Endothelial cell of umbilical vein (primary cell): Measurements from ENCODE around the gene CDC26. TPM values are rescaled to one million over a fixed set of nuclear protein-coding genes. Genes with fewer than 3 reads are reported as not detected.

Source experiments
- BruUV-seq: library from RNA; stranded (reverse); fragments of 400-500 nt; replicated peaks from 2 replicates; lab custom pipeline; 2021; lab: Mats Ljungman, UMichigan
- CTCF ChIA-PET: fragments of 300-600, 350-600 bp; sonication (Branson Sonifier 250); formaldehyde crosslinking; loops from one replicate; lab custom pipeline; 2021; ENCODE audit warnings: antibody characterized with exemption, inconsistent platforms; lab: Charles Lee
- POLR2A ChIA-PET: fragments of 300-600, 350-600 bp; sonication (Branson Sonifier 250); formaldehyde crosslinking; loops from one replicate; lab custom pipeline; 2021; ENCODE audit warnings: antibody characterized with exemption, inconsistent platforms; lab: Charles Lee
- DNase-seq: peaks from one replicate; pipeline ENCODE4 v3.0.0-alpha.2; 2011; ENCODE audit warnings: low read depth, low spot score
- FAIRE-seq: peaks from 2 replicates; lab custom pipeline; 2011; peaks lifted over from hg19 to GRCh38; lab: Jason Lieb, UNC
- H2AFZ ChIP-seq: 2 replicates; pipeline ENCODE4 v1.6.0; 2012; ENCODE audit warnings: low read depth, low read length, control low read depth, inconsistent platforms
- H3K27ac ChIP-seq: 2 replicates; pipeline ENCODE4 v1.5.1; 2011; ENCODE audit warnings: low read depth, mild to moderate bottlenecking, control low read depth, low read length, moderate library complexity; ENCODE audit not compliant: insufficient read depth
- H3K27me3 ChIP-seq, 2 experiments: 2 replicates each; pipeline versions ENCODE4 v1.6.0 to v1.6.1; 2011; ENCODE audit warnings: low read length in 2 of 2, mixed read lengths in 1 of 2; ENCODE audit not compliant: control insufficient read depth in 2 of 2, insufficient read depth in 2 of 2
- H3K36me3 ChIP-seq, 2 experiments: 2 replicates in 1 of 2; 3 replicates in 1 of 2; pipeline ENCODE4 v1.5.1; 2011; ENCODE audit warnings: low read length in 2 of 2, mild to moderate bottlenecking in 1 of 2, moderate library complexity in 1 of 2; ENCODE audit not compliant: control insufficient read depth in 2 of 2, insufficient read depth in 2 of 2; ENCODE audit errors: extremely low read depth in 1 of 2
- H3K4me1 ChIP-seq: 3 replicates; pipeline ENCODE4 v1.5.1; 2011; ENCODE audit warnings: mild to moderate bottlenecking, low read length; ENCODE audit not compliant: control insufficient read depth, insufficient read depth; ENCODE audit errors: extremely low read depth
- H3K4me2 ChIP-seq: 2 replicates; pipeline ENCODE4 v1.6.1; 2011; ENCODE audit warnings: low read length, control low read depth, mixed read lengths; ENCODE audit not compliant: insufficient read depth
- H3K4me3 ChIP-seq, 3 experiments: fragments of 200-600 bp in 1 of 3; sonication (generic), shearing (Covaris generic) in 1 of 3; replicated peaks in 1 of 3; 2 replicates each; pipeline ENCODE4 v1.5.1; 2011 to 2016; ENCODE audit warnings: control low read depth in 3 of 3, low read length in 3 of 3, mild to moderate bottlenecking in 2 of 3, inconsistent platforms in 1 of 3, low read depth in 1 of 3, moderate library complexity in 1 of 3; ENCODE audit not compliant: insufficient read depth in 1 of 3
- H3K79me2 ChIP-seq: 2 replicates; pipeline ENCODE4 v1.6.0; 2012; ENCODE audit warnings: low read length, inconsistent platforms; ENCODE audit not compliant: control insufficient read depth, insufficient read depth
- H3K9ac ChIP-seq: replicated peaks from 2 replicates; pipeline ENCODE3; 2011; ENCODE audit warnings: low read length, control low read depth; ENCODE audit not compliant: insufficient read depth; ENCODE audit errors: extremely low read depth
- H3K9me1 ChIP-seq: replicated peaks from 3 replicates; pipeline ENCODE4 v1.6.0; 2011; ENCODE audit warnings: mild to moderate bottlenecking, low read length; ENCODE audit not compliant: control insufficient read depth, insufficient read depth; ENCODE audit errors: extremely low read depth
- H3K9me3 ChIP-seq: replicated peaks from 2 replicates; pipeline ENCODE4 v1.5.1; 2012; ENCODE audit warnings: low read length, inconsistent platforms; ENCODE audit not compliant: control insufficient read depth, insufficient read depth
- H4K20me1 ChIP-seq: replicated peaks from 2 replicates; pipeline ENCODE3; 2011; ENCODE audit warnings: mild to moderate bottlenecking, low read length; ENCODE audit not compliant: control insufficient read depth, insufficient read depth; ENCODE audit errors: extremely low read depth
- CTCF ChIP-seq, 2 donors: IDR thresholded peaks; 1 replicate in 1 of 2; 2 replicates in 1 of 2; pipeline ENCODE4 v1.5.1; 2011; ENCODE audit warnings: low read length in 2 of 2, mild to moderate bottlenecking in 2 of 2, moderate library complexity in 2 of 2, control low read depth in 1 of 2, inconsistent platforms in 1 of 2, low read depth in 1 of 2; ENCODE audit not compliant: insufficient read depth in 1 of 2; ENCODE audit errors: extremely low read depth in 1 of 2
- EZH2 ChIP-seq: IDR thresholded peaks from 2 replicates; pipeline ENCODE4 v1.6.1; 2012; ENCODE audit warnings: borderline replicate concordance, low read depth, mild to moderate bottlenecking, moderate library complexity, low read length, inconsistent platforms; ENCODE audit not compliant: severe bottlenecking
- FOS ChIP-seq: IDR thresholded peaks from 2 replicates; pipeline ENCODE4 v1.6.1; 2011; ENCODE audit warnings: mild to moderate bottlenecking, low read length, moderate library complexity, borderline replicate concordance; ENCODE audit not compliant: insufficient read depth
- GATA2 ChIP-seq: IDR thresholded peaks from 2 replicates; pipeline ENCODE4 v1.7.0; 2011; ENCODE audit warnings: low read depth, mild to moderate bottlenecking, moderate library complexity, mixed read lengths, low read length; ENCODE audit not compliant: insufficient read length, insufficient read depth
- JUN ChIP-seq: IDR thresholded peaks from 2 replicates; pipeline ENCODE4 v1.6.1; 2011; ENCODE audit warnings: borderline replicate concordance, low read depth; ENCODE audit not compliant: insufficient read length, insufficient read depth
- MYC ChIP-seq: IDR thresholded peaks from one replicate; pipeline ENCODE4 v1.6.1; 2011; ENCODE audit warnings: mild to moderate bottlenecking, low read depth, low read length
- POLR2A ChIP-seq: IDR thresholded peaks from 2 replicates; pipeline ENCODE4 v1.6.1; 2012; ENCODE audit warnings: low read depth, mild to moderate bottlenecking, control low read depth, low read length
- POLR2AphosphoS5 ChIP-seq: IDR thresholded peaks from 2 replicates; pipeline ENCODE4 v1.6.1; 2012; ENCODE audit warnings: low read depth, mild to moderate bottlenecking, control low read depth, low read length, moderate library complexity; ENCODE audit not compliant: insufficient read depth
- dilution Hi-C: fragments of 300-500 bp; cut with MboI; formaldehyde crosslinking; loops from one replicate; pipeline ENCODE4 v1.15.0; 2019; ENCODE audit warnings: low sequenced_read_pairs; ENCODE audit not compliant: extremely low pct_ligation_motif_present
- intact Hi-C: fragments of 100-400 bp; cut with micrococcal nuclease; formaldehyde crosslinking; loops from one replicate; pipeline ENCODE4 v1.10.0; 2022
- polyA plus RNA-seq, 4 experiments: library from polyadenylated mRNA; depleted of rRNA in 3 of 4; stranded (reverse) in 3 of 4; unstranded in 1 of 4; fragments of >200 nt; gene quantifications; 2 replicates each; pipeline versions ENCODE4 v1.2.1 to v1.2.3, GENCODE V29; 2011 to 2012; ENCODE audit warnings: missing spikeins in 1 of 4
- total RNA-seq: library from RNA; stranded (reverse); gene quantifications from 2 replicates; pipeline ENCODE4 v1.2.3, GENCODE V29; 2021
- TF ChIP-seq, protein P1 (sequence below): IDR thresholded peaks from 2 replicates; pipeline ENCODE4 v1.6.1; 2011; ENCODE audit not compliant: insufficient read depth, insufficient read length

CDC26 gene
- total and polyA plus RNA-seq, 2 donors (not counting 3 experiments of a cell fraction or from before 2014, with no cell fraction given) = 25.7 to 36.9 TPM

DNA sequence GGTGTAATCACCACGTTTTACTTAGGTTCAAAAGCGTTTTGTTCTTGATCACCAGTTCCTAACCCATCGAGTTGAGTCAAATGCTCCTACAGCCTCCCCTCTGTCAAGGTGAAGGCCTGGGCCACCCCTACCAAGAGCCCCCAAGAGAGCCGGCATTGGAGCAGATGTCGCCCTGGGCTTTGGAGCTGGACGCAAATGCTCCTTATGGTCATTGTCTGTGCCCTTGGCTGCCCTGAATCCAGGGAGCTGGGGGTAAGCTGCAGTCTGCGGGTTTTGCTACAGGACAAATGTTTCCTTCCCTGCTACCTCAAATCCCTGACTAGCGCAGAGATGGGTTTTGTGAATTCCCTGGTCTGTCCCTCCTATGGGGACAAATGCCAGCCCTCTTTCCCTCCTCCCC, 22.9 kb upstream of the CDC26 start:
- peaks cover 3 to 8% of the 10 kb centered on the region in 2 experiments for H3K27me3 ChIP-seq
- ChIA-PET POLR2A (no interaction called here), CTCF (interaction anchor here (1.0 kb wide), 1 partner anchor 101 kb away, joined by 3 read pairs; no protein-coding TSS in a partner anchor)
- no peak overlapping the region for H2AFZ ChIP-seq
- H3K36me3 ChIP-seq = peaks cover 0 to 1% of the 10 kb centered on the region in 2 experiments
- H4K20me1 ChIP-seq = no peaks in the 10 kb centered on the region
- H3K9me1 ChIP-seq = no peaks in the 10 kb centered on the region
- BruUV-seq = no TSS peak
- no peak overlapping the region for H3K4me2 ChIP-seq
- TF ChIP-seq POLR2AphosphoS5 = no peak
- no peak for TF ChIP-seq JUN
- TF ChIP-seq MYC = no peak
- TF ChIP-seq FOS = no peak
- no peak for TF ChIP-seq POLR2A
- TF ChIP-seq CTCF (IDR thresholded peaks at IDR 0.05; ENCODE audit: extremely low read depth in 1 of 2, insufficient read depth in 1 of 2, low read depth in 1 of 2, low read length in 2 of 2) = no peak
- TF ChIP-seq GATA2 = no peak
- no peak for TF ChIP-seq EZH2
- TF ChIP-seq, protein P1, sequence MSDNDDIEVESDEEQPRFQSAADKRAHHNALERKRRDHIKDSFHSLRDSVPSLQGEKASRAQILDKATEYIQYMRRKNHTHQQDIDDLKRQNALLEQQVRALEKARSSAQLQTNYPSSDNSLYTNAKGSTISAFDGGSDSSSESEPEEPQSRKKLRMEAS = no peak
- no peak overlapping the region for H3K27ac ChIP-seq
- H3K9me3 ChIP-seq = no peaks in the 10 kb centered on the region
- H3K4me1 ChIP-seq = peaks cover 3% of the 10 kb centered on the region
- H3K4me3 ChIP-seq = no peak overlapping the region
- intact Hi-C loops = no loop called here
- no peak overlapping the region for H3K9ac ChIP-seq
- FAIRE-seq (no peak), DNase-seq (no peak)
- dilution Hi-C loops = no loop called here
- no peaks in the 10 kb centered on the region for H3K79me2 ChIP-seq
